ENCODE results near the gene IGFL3.

DNA sequence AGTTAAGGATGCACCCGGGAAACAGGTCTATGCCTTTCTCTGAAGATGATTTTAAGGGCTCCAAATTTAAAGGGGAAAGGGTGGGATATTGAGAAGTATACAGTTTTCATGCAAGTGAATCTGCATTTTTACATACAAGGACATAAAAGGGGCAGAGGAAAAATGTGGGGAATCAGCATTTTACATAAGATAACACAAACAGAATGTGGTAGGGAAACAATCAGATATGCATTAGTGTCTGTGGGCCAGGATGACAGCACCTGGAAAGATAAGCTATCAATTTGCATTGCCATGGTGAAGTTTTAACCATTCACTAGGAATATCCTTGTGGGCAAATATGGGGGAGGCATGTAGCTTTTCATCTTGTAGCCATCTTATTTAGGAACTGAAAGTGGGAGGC is 24.1 kb downstream of the IGFL3 start:
- no peak for TF ChIP-seq POLR2A (IDR thresholded peaks at IDR 0.05; ENCODE audit: low read length)
- TF ChIP-seq GATA1 (IDR thresholded peaks at IDR 0.05; ENCODE audit: low read depth, low read length): no peak
